DMS114 treated with DMSO at 0.1 percent for 48 hours (cell line): ENCODE results near the gene AGPAT3.
"Not testable (repeated sequence)": the region's sequence is repeated elsewhere in the genome, so short reads cannot be mapped to it uniquely, and the experiment has no call there.

Experiments used
- DNase-seq: peaks from one replicate; lab custom pipeline; 2025; ENCODE audit not compliant: unreplicated experiment; lab: John Stamatoyannopoulos, UW

AGPAT3 gene

GRCh38 chr21:43864962-43865539 lies at the start of gene AGPAT3:
AGPAT3 (plus strand) TSS chr21:43865223; CDS start chr21:43959682, 94,459 bp downstream.
- no peak for DNase-seq

- DNase-seq: no peak
Observed at GRCh38 chr21:43815991-43816390, 49.0 kb upstream of the AGPAT3 start.

GRCh38 chr21:43816611-43817071 lies 48.4 kb upstream of the AGPAT3 start:
- DNase-seq: no peak

GRCh38 chr21:43817157-43818086 lies 47.6 kb upstream of the AGPAT3 start:
- no peak for DNase-seq

GRCh38 chr21:43818685-43819084 lies 46.3 kb upstream of the AGPAT3 start:
- DNase-seq: no peak

- no peak for DNase-seq
Observed at GRCh38 chr21:43819511-43820405, 45.3 kb upstream of the AGPAT3 start.

GRCh38 chr21:43820466-43820865 lies 44.6 kb upstream of the AGPAT3 start:
- no peak for DNase-seq

- not testable (repeated sequence) for DNase-seq
Observed at GRCh38 chr21:43822166-43822565, 42.9 kb upstream of the AGPAT3 start.

- not testable (repeated sequence) for DNase-seq
Observed at GRCh38 chr21:43822741-43823140, 42.3 kb upstream of the AGPAT3 start.

- no peak for DNase-seq
Observed at GRCh38 chr21:43824333-43825241, 40.4 kb upstream of the AGPAT3 start.

GRCh38 chr21:43825242-43825935 lies 39.6 kb upstream of the AGPAT3 start:
- DNase-seq: no peak

- DNase-seq: no peak
Observed at GRCh38 chr21:43825936-43826622, 38.9 kb upstream of the AGPAT3 start.

GRCh38 chr21:43826623-43826974 lies 38.4 kb upstream of the AGPAT3 start:
- DNase-seq: no peak

GRCh38 chr21:43827015-43827611 lies 37.9 kb upstream of the AGPAT3 start:
- no peak for DNase-seq

GRCh38 chr21:43829161-43829560 lies 35.9 kb upstream of the AGPAT3 start:
- no peak for DNase-seq

- no peak for DNase-seq
Observed at GRCh38 chr21:43829575-43830119, 35.4 kb upstream of the AGPAT3 start.

GRCh38 chr21:43832158-43832550 lies 32.9 kb upstream of the AGPAT3 start:
- DNase-seq: no peak

- DNase-seq: no peak
Observed at GRCh38 chr21:43832648-43833047, 32.4 kb upstream of the AGPAT3 start.
